ENCODE measurements around the gene GSC. TPM values are rescaled to one million over a fixed set of nuclear protein-coding genes. Genes with fewer than 3 reads are reported as not detected.

Gene GSC
- total and polyA plus RNA-seq, 10 of the 15 experiments (the other 5 are each of a cell fraction or from before 2014, with no cell fraction given), result not detected

DNA sequence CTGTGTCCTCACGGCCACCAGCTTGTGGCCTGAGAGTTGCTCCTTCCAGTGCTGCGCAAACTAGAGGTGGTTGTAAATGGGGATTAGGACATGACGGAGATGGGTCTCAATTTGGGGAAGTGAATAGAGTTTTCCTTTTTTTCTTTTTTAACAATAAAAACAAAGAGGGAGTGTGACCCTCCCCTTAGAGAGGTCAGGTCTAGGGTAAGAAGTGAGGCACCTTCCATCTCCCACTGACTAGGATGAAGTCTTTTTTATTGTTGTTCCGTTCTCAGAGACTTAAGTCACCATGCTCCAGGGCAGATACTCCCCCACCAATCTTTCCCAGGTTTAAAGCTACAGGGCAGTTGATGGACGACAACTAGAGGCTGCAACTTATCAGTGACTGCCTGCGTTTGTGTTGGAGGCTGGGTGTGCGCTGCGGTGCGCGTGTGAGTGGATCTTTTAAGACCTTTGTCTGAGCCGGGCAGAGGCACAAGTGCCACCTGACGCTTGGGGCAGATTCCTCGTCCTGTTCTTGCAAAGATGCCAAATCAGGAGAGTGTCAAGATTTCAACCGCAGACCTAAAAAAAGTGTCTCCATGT, 2.1 kb upstream of the GSC start (continued):
- TF ChIP-seq, protein P1, sequence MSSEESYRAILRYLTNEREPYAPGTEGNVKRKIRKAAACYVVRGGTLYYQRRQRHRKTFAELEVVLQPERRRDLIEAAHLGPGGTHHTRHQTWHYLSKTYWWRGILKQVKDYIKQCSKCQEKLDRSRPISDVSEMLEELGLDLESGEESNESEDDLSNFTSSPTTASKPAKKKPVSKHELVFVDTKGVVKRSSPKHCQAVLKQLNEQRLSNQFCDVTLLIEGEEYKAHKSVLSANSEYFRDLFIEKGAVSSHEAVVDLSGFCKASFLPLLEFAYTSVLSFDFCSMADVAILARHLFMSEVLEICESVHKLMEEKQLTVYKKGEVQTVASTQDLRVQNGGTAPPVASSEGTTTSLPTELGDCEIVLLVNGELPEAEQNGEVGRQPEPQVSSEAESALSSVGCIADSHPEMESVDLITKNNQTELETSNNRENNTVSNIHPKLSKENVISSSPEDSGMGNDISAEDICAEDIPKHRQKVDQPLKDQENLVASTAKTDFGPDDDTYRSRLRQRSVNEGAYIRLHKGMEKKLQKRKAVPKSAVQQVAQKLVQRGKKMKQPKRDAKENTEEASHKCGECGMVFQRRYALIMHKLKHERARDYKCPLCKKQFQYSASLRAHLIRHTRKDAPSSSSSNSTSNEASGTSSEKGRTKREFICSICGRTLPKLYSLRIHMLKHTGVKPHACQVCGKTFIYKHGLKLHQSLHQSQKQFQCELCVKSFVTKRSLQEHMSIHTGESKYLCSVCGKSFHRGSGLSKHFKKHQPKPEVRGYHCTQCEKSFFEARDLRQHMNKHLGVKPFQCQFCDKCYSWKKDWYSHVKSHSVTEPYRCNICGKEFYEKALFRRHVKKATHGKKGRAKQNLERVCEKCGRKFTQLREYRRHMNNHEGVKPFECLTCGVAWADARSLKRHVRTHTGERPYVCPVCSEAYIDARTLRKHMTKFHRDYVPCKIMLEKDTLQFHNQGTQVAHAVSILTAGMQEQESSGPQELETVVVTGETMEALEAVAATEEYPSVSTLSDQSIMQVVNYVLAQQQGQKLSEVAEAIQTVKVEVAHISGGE (CRISPR knock-in tag; IDR thresholded peaks at IDR 0.05), result no peak
- TF ChIP-seq ZNF384 (IDR thresholded peaks at IDR 0.05; ENCODE audit: borderline replicate concordance, low read depth, low read length), result no peak
- no peak for TF ChIP-seq MEF2B (IDR thresholded peaks at IDR 0.05; ENCODE audit: partially characterized antibody, poor library complexity, severe bottlenecking)
- TF ChIP-seq KDM1A (IDR thresholded peaks at IDR 0.05; ENCODE audit: borderline replicate concordance), result no peak
- TF ChIP-seq TAF1 (IDR thresholded peaks at IDR 0.05; ENCODE audit: borderline replicate concordance, low read depth, low read length), result no peak

GRCh38 chr14:94771158-94771905, 1.4 kb upstream of the GSC start:
- FAIRE-seq (no peak), DNase-seq (ENCODE audit: low read depth, low spot score) (no peak), ATAC-seq (no peak)
- Histone ChIP-seq H3K27me3 (replicated peaks in 1 of 2; ENCODE audit: control insufficient read depth in 2 of 2, insufficient read depth in 2 of 2, low read length in 1 of 2) (peaks cover 15 to 33% of the 10 kb centered on the region in 2 experiments), H3K79me2 (ENCODE audit: control insufficient read depth, insufficient read depth, low read length) (no peaks in the 10 kb centered on the region), H4K20me1 (ENCODE audit: control insufficient read depth, insufficient read depth) (no peaks in the 10 kb centered on the region), H3K4me3 (no peak overlapping the region), H3K9ac (ENCODE audit: control insufficient read depth, insufficient read depth, low read length) (no peak overlapping the region), H3K4me1 (ENCODE audit: control insufficient read depth, insufficient read depth, low read length) (no peaks in the 10 kb centered on the region), H3K27ac (ENCODE audit: control insufficient read depth, insufficient read depth) (no peak overlapping the region), H3K9me3 (replicated peaks; ENCODE audit: control insufficient read depth, insufficient read depth, low read length) (peaks cover 2% of the 10 kb centered on the region; the same call in 2 of the 3 replicates), H3K4me2 (ENCODE audit: control insufficient read depth, insufficient read depth) (no peak overlapping the region), H2AFZ (ENCODE audit: control insufficient read depth, low read depth, low read length) (no peak overlapping the region), H3K36me3 (ENCODE audit: control insufficient read depth in 2 of 2, insufficient read depth in 2 of 2, low read length in 1 of 2) (no peaks in the 10 kb centered on the region)
- in situ Hi-C loops (cut with MboI) (no loop called here), intact Hi-C loops (cut with micrococcal nuclease; ENCODE audit: unreplicated experiment) (no loop called here)
- BruUV-seq (replicated peaks), result no TSS peak
- RAD21 ChIA-PET (ENCODE audit: unreplicated experiment), result no interaction called here
- POLR2A ChIA-PET, result no interaction called here
- SMC1A ChIA-PET (ENCODE audit: uncharacterized antibody, unreplicated experiment), result no interaction called here
- WGBS (ENCODE audit: insufficient coverage, insufficient replicate concordance, low lambda C conversion rate, missing lambda C conversion rate), result 48% methylated on average over 54 of the region's 54 CpGs
- CTCF ChIA-PET, result no interaction called here
- no peak for TF ChIP-seq FOS (IDR thresholded peaks at IDR 0.05; ENCODE audit: borderline replicate concordance, extremely low read depth, insufficient read length)
- no peak for TF ChIP-seq RFX5 (IDR thresholded peaks at IDR 0.05; ENCODE audit: low read depth, low read length)
- TF ChIP-seq EED (IDR thresholded peaks at IDR 0.05; ENCODE audit: low read depth), result no peak
- no peak for TF ChIP-seq POLR2AphosphoS5 (IDR thresholded peaks at IDR 0.05; ENCODE audit: low read length)
- TF ChIP-seq NBN (IDR thresholded peaks at IDR 0.05), result no peak
- no peak for TF ChIP-seq MEF2B (IDR thresholded peaks at IDR 0.05; ENCODE audit: partially characterized antibody, poor library complexity, severe bottlenecking)
- no peak for TF ChIP-seq JUNB (IDR thresholded peaks at IDR 0.05)
- TF ChIP-seq NRF1 (conservative IDR thresholded peaks at IDR 0.05; ENCODE audit: low read depth, low read length), result no peak
- TF ChIP-seq, protein P2, sequence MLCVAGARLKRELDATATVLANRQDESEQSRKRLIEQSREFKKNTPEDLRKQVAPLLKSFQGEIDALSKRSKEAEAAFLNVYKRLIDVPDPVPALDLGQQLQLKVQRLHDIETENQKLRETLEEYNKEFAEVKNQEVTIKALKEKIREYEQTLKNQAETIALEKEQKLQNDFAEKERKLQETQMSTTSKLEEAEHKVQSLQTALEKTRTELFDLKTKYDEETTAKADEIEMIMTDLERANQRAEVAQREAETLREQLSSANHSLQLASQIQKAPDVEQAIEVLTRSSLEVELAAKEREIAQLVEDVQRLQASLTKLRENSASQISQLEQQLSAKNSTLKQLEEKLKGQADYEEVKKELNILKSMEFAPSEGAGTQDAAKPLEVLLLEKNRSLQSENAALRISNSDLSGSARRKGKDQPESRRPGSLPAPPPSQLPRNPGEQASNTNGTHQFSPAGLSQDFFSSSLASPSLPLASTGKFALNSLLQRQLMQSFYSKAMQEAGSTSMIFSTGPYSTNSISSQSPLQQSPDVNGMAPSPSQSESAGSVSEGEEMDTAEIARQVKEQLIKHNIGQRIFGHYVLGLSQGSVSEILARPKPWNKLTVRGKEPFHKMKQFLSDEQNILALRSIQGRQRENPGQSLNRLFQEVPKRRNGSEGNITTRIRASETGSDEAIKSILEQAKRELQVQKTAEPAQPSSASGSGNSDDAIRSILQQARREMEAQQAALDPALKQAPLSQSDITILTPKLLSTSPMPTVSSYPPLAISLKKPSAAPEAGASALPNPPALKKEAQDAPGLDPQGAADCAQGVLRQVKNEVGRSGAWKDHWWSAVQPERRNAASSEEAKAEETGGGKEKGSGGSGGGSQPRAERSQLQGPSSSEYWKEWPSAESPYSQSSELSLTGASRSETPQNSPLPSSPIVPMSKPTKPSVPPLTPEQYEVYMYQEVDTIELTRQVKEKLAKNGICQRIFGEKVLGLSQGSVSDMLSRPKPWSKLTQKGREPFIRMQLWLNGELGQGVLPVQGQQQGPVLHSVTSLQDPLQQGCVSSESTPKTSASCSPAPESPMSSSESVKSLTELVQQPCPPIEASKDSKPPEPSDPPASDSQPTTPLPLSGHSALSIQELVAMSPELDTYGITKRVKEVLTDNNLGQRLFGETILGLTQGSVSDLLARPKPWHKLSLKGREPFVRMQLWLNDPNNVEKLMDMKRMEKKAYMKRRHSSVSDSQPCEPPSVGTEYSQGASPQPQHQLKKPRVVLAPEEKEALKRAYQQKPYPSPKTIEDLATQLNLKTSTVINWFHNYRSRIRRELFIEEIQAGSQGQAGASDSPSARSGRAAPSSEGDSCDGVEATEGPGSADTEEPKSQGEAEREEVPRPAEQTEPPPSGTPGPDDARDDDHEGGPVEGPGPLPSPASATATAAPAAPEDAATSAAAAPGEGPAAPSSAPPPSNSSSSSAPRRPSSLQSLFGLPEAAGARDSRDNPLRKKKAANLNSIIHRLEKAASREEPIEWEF (IDR thresholded peaks at IDR 0.05; ENCODE audit: insufficient replicate concordance, low read depth, low read length), result no peak
- no peak for TF ChIP-seq DPF2 (IDR thresholded peaks at IDR 0.05)
